Epithelial cell of proximal tubule (primary cell): ENCODE results near the gene RNF40. TPM values are rescaled to one million over a fixed set of nuclear protein-coding genes. Genes with fewer than 3 reads are reported as not detected.

Experiments
- DNase-seq: peaks from one replicate; pipeline ENCODE4 v3.0.0-alpha.2; 2011; ENCODE audit warnings: low read depth
- H3K4me3 ChIP-seq: 2 replicates; pipeline ENCODE4 v1.5.1; 2011; ENCODE audit warnings: low read depth, mild to moderate bottlenecking, low read length
- total RNA-seq: library from RNA; depleted of rRNA; stranded (reverse); fragments of >200 nt; gene quantifications from 2 replicates; pipeline ENCODE4 v1.2.3, GENCODE V29; 2015
- TF ChIP-seq, protein P1 (sequence below): conservative IDR thresholded peaks from 2 replicates; pipeline ENCODE4 v1.5.1; 2012; ENCODE audit warnings: low read depth, mild to moderate bottlenecking, low read length

The RNF40 gene
- total RNA-seq, 1 donor from 2014 or later: 47.2 TPM

DNA sequence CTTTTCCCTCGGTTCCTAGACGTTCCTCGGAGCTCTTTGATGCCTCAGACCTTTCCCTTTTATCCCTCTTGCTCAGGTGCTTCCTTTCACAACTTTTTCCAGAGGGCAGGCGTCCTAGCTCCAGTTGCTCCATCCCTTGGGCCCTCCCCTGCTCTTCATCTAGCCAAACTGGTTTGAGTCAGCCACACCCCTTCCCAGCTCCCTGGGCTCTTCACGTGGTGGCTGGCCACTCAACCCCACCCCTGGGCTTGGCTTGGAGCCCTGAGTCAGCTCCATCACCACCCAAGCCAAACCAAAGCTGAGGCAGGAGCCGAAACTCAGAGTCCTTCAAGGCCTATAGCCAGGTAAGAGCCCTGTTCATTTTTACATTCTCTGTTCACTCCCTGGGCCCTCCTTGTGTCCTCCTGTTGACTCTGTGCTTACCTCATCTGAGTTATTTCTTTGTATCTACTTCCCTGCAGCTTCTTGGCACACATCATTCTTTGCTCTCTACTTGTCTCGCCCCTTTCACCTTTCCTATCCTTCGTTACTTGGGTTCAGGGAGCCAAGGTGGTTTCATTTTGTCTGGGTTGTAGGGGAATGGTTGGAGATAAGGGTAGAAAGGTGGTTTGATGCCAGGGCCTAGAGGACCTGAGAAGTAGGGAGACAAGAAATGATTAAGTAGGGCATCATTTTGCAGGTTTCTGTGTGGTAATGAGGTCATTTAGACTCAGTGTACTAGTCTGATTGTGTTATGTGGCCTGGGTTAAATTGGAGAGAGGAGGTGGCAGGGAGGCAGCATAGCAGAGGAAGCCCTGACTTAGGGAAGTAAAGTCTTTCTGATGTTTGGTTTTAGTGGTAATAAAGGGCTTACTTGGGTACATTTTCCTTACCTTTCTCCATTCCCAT is 21.5 kb upstream of the RNF40 start:
- H3K4me3 ChIP-seq: peak overlapping the region; percentile 48
- peak; percentile 43 for DNase-seq
- TF ChIP-seq, protein P1, sequence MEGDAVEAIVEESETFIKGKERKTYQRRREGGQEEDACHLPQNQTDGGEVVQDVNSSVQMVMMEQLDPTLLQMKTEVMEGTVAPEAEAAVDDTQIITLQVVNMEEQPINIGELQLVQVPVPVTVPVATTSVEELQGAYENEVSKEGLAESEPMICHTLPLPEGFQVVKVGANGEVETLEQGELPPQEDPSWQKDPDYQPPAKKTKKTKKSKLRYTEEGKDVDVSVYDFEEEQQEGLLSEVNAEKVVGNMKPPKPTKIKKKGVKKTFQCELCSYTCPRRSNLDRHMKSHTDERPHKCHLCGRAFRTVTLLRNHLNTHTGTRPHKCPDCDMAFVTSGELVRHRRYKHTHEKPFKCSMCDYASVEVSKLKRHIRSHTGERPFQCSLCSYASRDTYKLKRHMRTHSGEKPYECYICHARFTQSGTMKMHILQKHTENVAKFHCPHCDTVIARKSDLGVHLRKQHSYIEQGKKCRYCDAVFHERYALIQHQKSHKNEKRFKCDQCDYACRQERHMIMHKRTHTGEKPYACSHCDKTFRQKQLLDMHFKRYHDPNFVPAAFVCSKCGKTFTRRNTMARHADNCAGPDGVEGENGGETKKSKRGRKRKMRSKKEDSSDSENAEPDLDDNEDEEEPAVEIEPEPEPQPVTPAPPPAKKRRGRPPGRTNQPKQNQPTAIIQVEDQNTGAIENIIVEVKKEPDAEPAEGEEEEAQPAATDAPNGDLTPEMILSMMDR: no peak

DNA sequence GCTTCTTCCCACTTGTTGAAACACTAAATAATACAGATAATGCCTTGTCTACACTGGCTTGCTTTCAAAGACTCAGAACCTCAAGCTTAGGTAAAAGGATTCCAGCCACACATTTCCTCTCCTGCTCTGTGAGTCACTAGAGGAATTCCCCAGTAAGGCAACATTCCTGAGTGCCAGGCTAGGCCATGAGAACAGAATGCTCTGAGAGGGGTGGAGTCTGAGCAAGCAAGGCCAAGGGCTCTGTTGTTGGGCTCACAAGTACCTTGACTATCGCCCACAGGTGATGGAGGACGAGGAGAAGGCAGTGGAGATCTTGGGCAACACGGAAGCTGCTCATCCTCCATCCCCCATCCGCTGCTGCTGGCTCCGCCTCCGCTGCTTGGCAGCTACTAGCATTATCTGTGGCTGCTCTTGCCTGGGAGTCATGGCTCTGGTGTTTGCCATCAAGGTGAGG is 20.6 kb upstream of the RNF40 start:
- TF ChIP-seq, protein P1: no peak

DNA sequence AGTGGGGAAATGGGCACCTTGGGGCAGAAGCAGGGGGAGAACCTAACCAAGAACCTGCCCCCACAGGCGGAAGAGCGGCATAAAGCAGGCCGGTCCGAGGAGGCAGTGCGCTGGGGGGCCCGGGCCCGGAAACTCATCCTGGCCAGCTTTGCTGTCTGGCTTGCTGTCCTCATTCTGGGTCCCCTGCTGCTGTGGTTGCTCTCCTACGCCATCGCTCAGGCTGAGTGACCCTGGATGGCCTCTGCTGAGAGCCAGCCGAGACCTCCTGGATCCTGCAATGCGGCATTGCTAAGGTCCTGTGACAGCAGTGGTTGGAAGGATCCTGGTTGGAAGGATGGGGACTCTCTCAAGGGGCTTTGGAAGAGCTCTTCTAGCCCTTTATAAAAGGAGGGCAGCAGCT is 18.4 kb upstream of the RNF40 start:
- TF ChIP-seq, protein P1: no peak
- H3K4me3 ChIP-seq: no peak overlapping the region
- no peak for DNase-seq

More for the DNA sequence above, 20.6 kb upstream of the RNF40 start:
- DNase-seq: peak; percentile 95
- H3K4me3 ChIP-seq: peak overlapping the region; percentile 48

DNA sequence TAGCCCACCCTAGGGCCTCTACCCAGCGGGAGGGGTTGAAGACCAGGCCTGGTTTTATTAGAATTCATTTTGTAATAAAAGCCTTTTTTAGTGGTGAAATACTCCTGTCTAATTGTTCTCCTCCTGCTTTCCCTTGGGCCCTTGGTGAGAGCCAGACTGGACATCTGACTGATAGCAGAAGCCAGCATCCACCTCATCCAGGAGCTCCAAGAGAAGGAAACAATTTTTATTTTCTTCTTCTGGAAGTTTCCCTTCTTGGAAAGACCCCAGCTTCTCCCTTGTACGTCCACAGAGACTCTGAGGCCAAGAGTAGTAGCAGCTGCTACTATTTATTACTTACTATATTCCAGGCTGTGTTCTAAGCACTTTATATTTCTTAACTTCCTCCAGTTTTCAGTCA is 17.9 kb upstream of the RNF40 start:
- DNase-seq: no peak

DNA sequence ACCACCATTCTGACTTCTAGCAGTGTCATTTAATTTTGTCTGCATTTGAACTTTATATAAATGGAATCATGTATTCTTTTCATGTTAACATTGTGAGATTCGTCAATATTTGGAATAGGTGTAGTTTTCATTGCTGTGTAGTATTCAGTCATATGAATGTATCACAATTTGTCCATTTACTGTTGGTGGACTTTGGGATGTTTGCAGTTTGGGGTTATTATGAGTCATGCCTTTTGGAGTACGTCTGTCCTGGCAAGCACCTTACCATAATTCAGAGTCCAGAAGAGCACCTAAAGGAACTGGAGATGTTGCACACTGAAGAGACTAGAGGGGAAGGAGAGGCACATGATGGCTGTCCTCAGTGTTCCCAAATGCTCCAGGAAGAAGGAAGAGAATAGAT is 17.0 kb upstream of the RNF40 start:
- TF ChIP-seq, protein P1: no peak
- no peak overlapping the region for H3K4me3 ChIP-seq
- no peak for DNase-seq

More for the DNA sequence above, 17.9 kb upstream of the RNF40 start:
- TF ChIP-seq, protein P1: no peak
- H3K4me3 ChIP-seq: no peak overlapping the region

DNA sequence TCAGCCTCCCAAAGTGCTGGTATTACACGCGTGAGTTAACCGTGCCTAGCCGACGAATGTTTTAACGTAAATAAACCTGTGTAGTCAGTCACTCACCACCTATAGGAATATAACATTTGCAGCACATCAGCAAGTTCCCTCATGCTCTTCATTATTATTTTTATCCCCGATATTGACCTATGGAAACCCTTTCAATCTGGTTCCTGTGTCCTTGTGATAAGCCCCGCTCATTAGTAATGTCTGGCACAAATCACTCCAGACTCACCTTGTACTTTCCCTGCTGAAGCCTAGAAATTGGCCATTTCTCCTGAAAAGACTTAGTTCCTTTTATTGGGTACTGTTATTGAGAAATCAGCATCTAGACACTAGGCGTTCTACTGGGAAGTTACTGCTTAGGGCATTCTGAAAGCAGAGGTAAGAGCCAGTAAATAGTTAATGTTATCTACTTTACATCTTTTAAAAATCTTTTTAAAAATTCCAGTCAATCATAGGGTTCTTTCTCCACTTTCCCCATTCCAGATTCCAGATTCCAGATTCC is 15.4 kb upstream of the RNF40 start:
- TF ChIP-seq, protein P1: no peak
- no peak for DNase-seq
- no peak overlapping the region for H3K4me3 ChIP-seq
